Coronary artery (tissue), 2 donors: ENCODE data around the gene MDM1.

ENCODE experiments used
- DNase-seq: peaks from one replicate; pipeline ENCODE4 v3.0.0-alpha.2; 2017; ENCODE audit warnings: low spot score
- H3K27ac ChIP-seq, 2 donors: fragments of 200-600 bp; sonication (generic); one replicate each; pipeline ENCODE4 v1.5.1; 2016 to 2019
- H3K4me3 ChIP-seq: fragments of 200-600 bp; sonication (generic); 2 replicates; pipeline ENCODE4 v1.5.1; 2016; ENCODE audit warnings: mild to moderate bottlenecking, moderate library complexity
- TF ChIP-seq, protein P1 (sequence below): fragments of 200-600 bp; sonication (generic); IDR thresholded peaks from one replicate; pipeline ENCODE4 v1.5.1; 2019; ENCODE audit warnings: antibody characterized with exemption

MDM1 gene

DNA sequence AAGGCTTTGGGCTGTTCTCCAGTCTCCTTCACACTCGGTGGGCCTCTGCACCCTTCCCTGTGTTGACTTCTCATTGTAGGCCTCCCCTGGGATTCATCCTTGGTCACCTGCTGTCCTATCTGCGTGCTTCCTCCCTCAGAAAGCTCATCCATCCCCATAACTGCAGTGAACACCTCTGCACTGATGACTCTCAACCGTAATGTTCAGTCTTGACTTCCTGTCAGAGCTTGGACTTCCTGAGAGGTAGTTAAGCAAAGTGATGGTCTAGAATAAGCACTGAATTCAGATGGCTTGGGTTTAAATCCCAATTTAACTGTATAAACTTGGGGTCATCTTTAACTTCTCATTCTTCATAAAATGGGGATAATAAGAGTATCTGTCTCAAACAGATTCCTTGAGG, 13.6 kb upstream of the MDM1 start:
- DNase-seq: no peak
- Histone ChIP-seq H3K4me3 (no peak overlapping the region), H3K27ac (no peak overlapping the region)
- TF ChIP-seq, protein P1, sequence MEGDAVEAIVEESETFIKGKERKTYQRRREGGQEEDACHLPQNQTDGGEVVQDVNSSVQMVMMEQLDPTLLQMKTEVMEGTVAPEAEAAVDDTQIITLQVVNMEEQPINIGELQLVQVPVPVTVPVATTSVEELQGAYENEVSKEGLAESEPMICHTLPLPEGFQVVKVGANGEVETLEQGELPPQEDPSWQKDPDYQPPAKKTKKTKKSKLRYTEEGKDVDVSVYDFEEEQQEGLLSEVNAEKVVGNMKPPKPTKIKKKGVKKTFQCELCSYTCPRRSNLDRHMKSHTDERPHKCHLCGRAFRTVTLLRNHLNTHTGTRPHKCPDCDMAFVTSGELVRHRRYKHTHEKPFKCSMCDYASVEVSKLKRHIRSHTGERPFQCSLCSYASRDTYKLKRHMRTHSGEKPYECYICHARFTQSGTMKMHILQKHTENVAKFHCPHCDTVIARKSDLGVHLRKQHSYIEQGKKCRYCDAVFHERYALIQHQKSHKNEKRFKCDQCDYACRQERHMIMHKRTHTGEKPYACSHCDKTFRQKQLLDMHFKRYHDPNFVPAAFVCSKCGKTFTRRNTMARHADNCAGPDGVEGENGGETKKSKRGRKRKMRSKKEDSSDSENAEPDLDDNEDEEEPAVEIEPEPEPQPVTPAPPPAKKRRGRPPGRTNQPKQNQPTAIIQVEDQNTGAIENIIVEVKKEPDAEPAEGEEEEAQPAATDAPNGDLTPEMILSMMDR: no peak

GRCh38 chr12:68344126-68344525, 12.0 kb upstream of the MDM1 start:
- TF ChIP-seq, protein P1: no peak
- no peak overlapping the region for H3K4me3 ChIP-seq

GRCh38 chr12:68342966-68343365, 10.8 kb upstream of the MDM1 start:
- no peak overlapping the region for H3K4me3 ChIP-seq
- no peak for DNase-seq
- H3K27ac ChIP-seq: no peak overlapping the region
- TF ChIP-seq, protein P1: no peak

More at GRCh38 chr12:68344126-68344525, 12.0 kb upstream of the MDM1 start:
- no peak for DNase-seq
- H3K27ac ChIP-seq: no peak overlapping the region

DNA sequence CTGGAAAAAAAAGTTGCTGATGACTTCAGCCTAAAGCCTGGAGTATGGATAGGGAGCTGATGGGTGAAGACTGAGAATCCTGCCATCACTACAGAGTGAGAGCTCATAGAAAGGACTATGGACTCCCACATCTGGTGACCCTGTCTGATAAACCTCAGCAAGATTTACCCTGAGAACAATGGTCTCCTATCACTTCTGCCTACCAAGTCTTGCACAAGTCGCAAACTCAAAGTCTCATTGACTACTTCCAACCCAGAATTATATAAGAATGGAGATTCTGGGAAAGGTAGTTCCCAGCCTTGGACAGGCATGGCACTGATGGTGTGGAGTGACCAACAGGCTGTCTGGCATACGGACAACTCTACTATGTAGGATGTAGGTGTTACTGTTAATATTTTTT, 9.7 kb upstream of the MDM1 start:
- TF ChIP-seq, protein P1: no peak
- Histone ChIP-seq H3K27ac (no peak overlapping the region), H3K4me3 (no peak overlapping the region)
- DNase-seq: no peak

- TF ChIP-seq, protein P1: no peak
- H3K27ac ChIP-seq: no peak overlapping the region
- no peak for DNase-seq
- no peak overlapping the region for H3K4me3 ChIP-seq
Measured at GRCh38 chr12:68340404-68341270, 8.5 kb upstream of the MDM1 start.

DNA sequence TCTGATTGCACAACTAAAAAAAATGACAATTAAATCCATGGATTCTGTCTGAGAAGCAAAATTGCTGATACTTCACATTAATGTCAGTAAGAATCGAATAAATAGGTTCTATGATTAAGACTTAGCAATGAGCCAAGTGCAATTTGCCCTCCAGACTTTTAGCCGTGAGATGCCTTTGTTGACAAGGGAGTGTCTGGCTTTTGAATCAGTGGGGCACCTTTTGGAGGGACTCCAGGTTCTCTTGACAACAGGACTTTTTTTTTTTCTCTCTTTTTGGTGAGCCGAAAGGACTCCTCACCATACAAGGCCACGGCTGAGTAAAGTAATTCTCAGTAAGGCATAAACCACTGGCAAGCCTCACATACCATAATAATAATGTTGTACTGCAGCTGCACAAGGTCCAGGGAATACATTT, 4.7 kb upstream of the MDM1 start:
- DNase-seq: no peak
- TF ChIP-seq, protein P1: no peak
- H3K27ac ChIP-seq: no peak overlapping the region
- H3K4me3 ChIP-seq: no peak overlapping the region

- DNase-seq: no peak
- TF ChIP-seq, protein P1: no peak
- Histone ChIP-seq H3K27ac (no peak overlapping the region), H3K4me3 (no peak overlapping the region)
Measured at GRCh38 chr12:68335462-68335861, 3.3 kb upstream of the MDM1 start.
